Endometrium (tissue), 2 donors: ENCODE measurements around the gene GBGT1.

Experiments
- FAIRE-seq: peaks from 2 replicates; lab custom pipeline; 2012; peaks lifted over from hg19 to GRCh38; lab: Jason Lieb, UNC
- donor health status: control.
- donor health status: control.

Gene GBGT1

DNA sequence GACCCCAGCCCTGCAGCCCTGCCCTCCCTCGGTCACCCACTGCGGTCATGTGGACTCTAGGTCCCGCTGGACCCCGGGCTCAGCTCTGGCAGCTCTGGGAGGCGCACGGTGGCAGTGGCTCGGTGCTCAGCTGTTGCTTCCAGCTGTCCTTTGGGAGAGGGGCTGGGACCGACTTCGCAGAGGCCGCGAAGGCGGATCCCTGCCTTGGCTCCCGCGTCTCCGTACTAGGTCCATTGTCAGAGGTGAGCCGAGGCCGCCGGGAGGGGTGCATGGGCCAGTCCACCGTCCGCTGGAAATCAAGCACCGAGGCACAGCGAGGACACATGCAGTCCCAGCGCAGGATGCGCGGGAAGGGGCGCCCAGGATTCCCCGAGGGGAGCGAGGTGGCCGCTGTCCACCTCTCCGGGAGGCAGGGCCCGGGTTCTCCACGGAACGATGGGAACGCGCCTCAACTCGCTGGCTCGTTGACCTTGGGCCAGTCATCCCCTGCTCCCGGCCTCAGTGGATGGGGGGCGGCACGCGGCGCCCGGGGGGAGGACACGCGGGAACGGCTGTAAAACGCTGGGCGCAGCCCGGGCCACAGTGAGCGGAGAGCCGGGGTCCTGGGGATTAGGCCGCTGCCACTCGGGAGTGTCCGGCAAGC lies 732 bp downstream of the GBGT1 start:
- FAIRE-seq = no peak

DNA sequence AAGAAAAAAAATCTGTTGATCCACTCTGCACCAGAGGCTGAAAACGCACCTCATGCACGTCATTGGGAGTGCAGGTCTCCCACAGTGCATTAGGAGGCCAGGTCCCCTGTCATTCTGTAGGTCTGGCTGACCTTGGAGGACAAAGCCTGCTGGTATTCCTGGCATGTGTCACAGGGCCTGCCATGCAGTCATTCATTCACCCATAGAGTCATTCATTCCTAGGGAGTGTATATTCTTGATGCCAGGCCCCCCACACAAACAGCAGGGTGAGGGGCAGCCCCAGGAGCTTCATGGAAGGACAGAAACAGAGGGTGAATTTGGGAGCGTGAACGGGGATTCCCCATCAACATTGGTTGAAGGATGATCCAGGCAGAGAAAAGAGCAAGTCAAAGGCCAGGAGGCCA lies 2.2 kb downstream of the GBGT1 start:
- FAIRE-seq = no peak

DNA sequence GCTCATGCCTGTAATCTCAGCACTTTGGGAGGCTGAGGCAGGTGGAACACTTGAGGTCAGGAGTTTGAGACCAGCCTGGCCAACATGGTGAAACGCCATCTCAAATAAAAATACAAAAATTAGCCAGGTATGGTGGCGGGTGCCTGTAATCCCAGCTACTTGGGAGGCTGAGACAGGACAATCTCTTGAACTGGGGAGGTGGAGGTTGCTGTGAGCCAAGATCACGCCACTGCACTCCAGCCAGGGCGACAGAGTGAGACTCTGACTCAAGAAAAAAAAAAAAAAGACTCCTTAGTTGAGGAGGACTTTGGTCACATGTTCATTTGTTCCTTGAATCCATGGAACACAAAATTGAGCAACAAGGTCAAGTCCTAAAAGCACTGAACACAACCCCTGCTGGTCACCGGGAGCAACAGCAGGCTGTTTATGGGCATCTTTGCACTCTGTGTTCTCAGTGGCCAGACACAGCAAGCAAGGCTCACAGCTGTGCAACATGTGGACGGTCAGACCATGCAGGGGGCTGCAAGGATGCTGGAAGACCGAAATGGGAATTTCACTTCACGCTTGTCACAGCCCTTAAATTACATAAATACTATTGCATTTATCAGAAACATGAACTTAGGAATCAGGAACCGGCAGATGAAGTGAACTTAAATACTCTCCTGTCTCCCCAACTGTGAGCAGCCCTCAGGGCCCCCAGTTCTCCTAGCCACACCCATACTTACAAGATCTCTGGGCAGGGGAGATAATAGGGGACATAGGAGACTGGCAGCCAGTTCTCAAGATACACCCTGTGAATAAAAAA lies 2.8 kb downstream of the GBGT1 start:
- FAIRE-seq = no peak

DNA sequence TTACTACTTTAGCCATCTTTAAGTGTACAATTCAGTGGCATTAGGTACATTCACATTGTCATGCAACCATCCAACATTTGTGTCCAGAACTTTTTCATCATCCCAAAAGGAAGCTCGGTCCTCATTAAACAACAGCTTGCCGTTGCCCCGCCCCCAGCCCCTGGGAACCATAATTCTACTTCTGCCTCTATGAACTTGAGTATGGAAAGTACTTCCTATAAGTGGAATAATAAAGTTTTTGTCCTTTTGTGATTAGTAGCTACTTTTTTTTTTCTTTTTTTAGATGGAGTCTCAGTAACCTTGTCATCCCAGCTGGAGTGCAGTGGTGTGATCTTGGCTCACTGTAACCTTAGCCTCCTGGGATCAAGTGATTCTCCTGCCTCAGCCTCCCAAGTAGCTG lies 5.0 kb downstream of the GBGT1 start:
- no peak for FAIRE-seq

DNA sequence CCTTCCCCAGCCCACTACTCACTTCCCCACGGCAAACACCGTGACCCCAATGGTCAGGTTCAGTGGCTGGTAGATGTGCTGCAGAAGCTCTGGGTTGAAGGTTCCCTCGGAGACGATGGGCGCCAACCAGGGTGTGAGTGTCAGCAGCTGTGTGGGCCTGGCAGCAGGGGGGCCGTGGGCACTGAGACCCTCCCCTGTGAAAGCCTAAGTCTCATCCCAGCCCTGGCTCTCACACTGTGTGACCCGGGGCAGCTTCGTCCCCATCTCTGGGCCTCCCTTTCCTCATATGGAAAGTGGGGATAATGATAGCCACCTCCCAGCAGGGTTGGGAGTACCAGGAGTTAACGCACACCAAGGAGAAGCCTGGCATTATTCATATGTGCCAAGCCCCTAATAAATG lies 8.6 kb downstream of the GBGT1 start:
- no peak for FAIRE-seq

DNA sequence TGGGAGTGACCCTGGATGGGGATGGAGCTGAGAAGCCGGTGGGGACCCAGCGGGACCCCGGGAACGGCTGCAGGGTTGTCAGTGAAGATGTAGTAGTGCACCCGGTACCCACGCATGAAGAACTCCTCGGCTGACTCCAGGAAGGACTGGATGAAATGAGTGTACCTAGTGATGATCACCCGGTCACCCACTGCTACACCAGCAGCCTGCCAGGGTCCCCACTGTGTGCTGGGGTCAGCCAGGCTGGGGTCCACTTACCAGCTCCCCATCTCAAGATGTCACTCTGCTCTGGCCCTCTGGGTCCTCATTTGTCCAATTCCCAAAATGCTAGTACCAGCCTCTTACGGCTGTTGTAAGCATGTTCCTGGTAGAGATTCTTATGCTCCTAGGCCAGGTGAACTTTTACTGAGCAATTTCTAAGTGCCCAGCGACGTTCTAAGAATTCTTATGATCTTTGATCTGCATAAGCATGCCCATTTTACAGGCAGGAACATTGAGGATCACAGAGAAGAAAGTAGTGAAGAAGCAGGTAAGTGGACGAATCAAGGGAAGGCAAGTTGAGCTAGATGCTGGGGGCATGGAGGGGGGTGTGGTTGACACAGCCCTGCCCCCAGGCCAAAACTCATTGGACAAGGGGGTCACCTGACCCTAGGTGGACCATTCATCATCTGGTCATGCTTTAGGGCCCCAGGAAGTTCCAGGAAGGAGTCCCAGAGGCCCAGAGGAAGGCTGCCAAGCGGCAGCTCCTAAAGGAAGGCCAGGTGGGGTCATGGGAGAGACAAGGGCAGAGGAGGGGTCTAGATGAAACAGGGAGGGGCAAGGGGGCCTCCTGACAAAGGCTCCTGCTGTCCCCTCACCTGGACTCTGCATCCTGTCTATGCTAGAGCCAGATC lies 9.4 kb downstream of the GBGT1 start:
- no peak for FAIRE-seq

DNA sequence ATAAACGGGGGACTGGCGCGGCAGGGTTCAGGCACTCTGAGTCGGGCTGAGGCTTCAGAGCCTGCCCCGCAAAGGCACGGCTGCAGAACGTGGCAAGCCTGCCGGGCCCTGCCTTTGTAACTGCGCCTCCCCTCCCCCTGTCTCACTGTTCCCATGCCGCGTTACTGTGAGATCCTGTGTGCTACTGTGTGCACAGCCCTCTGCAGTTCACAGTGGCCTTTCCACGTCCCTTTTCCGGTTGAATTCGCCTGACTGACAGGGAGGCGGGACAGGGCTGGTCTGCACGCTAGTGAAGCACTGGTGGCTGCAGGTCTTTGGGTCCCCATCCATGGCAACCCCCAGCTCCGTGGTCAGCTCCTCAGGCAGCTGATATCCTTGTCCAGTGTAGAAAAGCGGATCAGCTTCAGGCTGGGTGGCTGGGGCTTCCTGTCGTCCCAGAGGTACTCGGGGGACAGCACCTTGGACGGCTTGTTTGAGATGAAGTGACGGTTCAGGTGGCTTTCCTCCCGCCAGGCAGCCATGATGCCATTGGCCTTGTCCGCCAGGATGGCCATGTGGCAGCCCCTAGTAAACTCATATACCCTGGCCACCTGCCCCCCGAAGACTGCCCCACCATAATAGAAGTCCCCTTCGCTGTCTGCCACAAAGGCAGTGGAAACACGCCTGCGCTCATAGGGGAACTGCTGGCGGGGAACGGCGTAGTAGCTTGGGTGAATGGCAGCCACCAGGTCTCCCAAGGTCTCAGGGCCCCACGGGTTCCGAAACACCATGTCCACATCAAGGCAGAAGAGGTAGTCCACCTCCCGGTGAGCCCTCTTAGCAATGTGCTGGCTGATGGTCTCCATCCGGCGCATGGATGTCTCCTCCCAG lies 10.3 kb downstream of the GBGT1 start:
- no peak for FAIRE-seq

DNA sequence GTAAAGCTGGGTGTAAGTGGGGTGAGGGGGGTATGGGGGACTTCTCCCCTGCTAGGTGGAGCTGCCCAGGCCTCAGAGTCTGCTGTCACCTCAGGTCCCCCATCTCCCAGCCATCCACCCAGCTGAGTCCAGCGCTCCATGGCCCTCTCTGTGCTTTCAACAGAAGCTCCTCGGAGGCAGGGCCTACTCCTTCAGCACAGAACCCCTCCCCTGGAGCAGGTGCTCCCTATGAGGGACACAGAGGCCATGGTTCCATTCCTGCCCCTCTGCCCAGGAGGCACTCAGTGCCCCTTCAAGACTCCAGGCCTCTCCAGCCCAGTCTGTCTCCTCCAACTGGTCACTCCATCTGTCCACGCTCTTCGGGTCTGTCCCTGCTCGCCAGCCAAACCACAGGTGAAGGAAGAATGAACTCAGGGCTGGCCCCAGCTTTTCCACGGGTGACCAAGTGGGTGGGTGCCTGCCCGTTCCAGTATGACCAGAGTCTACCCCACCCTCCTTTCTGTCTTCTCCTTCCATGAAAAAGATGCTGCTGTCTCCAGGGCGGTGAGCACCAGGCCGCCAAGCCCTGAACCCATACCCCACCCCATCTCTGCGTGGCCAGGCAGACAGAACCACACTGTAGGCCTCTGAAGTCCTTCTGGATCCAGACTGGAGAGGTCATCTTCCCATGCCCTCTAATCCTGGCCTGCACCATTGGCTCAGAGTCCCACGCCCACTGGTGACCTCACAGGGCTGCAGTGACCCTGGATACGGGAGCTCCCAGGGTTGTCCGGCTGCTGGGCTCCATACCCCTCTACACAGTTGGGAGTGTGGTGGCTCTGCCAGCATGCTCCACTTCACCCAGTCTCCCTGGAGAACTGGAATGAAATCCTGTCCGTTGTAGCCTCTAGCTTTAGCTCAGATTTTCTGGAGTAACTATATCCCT lies 11.9 kb downstream of the GBGT1 start:
- FAIRE-seq = no peak

DNA sequence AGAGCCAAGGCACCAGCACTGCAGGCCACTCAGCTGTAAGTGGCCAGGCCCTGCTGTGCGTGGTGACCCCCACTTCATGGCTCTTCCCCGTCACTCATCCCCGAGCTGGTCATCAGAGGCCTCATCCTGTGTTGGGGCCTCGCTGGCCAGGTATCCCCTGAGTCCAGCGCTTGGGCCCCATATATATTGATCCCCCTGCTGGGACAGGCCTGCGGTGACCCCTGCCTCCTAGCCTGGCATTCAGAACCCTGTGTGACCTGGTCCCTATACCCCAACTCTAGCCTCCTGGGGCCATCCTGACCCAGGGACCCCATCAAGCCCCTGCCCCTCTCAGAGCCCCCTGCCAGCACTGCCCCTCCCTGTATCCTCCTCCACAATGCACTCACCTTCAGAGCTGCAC lies 12.7 kb downstream of the GBGT1 start:
- no peak for FAIRE-seq

DNA sequence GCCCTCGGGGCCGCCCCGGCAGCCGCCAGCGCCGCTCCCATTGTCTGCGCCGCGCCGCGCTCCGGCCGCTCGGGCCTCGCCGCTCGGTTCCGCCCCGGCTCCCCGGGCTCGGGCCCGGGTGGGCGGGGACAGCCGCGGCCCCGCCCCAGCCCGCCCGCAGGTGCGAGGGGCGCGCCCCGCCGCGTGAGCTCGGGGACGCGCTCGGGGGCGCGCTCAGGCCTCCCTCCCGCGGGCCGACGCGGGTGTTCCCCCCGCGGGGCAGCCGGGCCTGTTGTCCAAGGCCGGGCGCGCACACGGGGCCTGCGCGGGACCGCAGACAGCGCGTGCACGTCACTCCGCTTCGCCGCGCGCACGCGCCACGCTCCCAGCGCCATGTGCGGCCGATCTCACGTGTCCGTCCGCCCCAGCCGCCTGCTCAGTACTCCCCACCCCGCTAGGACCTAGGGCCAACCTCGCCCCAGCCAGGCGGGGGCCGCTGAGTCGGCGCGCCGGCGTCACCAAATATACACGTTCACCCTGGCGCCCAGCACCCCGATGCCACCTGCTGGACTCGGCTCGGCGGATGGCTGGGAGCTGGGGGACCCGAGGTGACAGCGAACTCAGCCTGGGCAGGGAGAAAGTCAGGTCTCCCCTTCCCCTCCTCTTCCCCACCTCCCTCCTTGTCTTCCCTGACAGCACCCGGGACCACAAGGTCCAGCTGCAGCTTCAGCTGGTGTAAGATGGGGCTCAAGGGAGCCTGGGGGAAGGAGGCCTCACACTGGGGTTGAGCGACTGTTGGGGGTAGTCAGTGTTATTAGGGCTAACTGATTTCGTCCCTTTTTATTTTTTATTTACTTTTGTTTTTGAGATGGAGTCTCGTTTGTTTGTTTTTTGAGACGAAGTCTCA lies 14.3 kb downstream of the GBGT1 start:
- no peak for FAIRE-seq

DNA sequence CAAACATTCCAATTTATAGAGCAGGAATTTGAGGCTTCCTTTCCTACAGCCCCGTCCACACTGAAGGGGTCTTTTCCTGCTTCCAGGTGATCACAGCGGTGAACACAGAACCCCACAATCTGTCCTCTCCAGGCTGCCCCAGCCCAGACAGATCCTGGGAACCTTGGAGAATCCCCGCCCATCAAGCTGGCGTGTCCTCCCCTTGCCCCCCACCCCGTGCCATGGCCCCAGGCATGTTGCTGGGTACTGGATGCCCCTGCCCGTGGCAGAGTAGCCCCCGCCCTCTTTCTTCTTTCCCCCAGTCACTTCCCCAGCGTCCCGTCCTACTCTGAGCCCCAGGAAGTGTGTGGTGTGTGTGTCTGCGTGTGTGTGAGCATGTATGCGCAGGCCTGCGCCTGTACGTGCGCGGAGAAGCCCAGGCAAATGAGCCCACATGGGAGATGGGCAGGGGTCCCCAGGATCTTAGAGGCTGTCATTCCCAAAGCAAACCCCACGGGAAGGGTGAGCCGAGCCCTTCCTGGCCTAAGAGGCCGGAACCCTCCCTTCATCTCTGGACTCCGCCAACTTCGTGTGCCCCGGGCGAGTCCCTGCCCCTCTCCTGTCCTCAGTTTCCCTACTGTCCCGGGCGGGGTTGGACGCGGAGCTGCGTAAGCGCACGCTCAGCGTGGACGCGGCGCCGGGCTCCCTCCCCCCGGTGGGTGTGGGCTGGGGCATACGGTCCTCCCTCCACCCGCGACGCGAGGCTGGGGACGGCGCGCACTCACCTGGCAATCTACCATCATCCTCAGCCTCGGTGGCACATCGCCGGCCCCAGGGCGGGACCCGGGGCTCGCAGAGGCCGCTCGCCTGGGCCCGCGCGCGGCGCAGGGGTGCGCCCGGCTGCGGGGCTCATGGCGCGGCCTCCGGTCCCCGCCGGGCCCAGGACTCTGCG lies 15.2 kb downstream of the GBGT1 start:
- FAIRE-seq = no peak

DNA sequence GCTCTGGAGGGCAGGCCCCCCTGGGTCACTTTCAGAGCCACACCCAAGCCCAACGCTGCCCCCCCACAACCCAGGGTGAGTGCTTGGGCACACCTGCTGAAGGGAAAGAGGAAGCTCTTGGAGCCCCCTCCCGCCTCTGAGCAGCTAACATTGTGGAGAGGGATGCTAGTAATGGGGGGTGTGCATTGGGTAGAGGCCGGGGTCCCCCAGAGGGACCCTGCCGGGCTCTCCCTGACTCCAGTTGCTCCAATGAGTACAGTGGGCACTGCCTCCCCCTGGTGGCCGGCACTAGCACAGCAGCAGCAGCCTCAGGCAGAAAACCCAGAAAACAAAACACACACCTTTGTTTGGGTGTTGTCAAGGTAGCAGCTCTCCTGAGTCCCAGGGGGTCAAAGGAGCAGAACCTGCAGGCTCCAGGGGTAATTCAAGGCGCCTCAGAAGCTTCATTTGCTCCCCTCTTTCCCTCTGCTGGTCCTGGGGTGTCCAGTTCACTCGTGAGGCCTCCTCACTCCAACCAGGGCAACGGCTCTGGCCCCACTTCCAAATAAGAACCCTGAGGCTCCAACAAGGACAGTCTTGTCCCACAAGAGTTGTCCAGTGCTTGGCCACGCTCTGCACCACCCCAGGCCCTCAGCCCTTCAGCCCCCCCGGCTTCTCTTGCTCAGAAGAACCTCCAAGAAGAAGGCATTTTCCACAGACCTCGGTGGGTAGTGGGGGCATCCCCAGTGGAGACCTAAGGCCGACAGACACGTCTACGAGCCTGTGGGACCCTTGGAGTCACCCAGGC lies 16.1 kb downstream of the GBGT1 start:
- no peak for FAIRE-seq

DNA sequence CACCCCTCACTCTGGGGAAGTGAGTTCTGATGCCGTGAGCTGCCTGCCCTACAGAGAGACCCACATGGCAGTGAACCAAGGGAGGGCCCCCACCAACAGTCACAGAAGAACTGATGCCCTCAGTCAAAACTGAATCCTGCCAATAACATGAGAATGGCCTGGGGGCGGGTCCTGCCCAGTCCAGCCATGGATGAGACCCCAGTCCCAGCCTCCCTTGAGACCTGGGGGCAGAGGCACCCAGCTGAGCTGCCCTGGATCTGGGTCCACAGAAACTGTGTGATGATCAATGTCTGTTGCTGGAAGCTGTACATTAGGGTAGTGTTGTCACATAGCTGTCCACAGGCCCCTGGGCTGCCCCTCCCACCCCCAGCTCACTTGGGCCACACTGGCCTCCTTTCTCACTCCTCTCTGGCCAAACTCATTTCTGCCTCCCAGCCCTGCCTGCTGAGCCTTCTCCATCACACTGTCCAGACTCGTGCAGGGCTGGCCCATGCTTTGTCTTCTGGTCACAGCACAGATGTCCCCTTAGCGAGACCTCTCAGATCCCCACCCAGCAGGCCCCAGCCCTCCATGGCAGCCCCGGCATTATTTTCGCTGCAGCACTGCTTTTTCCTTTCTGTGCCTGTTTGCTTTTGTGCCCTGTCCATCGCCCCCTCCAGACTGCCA lies 16.8 kb downstream of the GBGT1 start:
- FAIRE-seq = no peak

DNA sequence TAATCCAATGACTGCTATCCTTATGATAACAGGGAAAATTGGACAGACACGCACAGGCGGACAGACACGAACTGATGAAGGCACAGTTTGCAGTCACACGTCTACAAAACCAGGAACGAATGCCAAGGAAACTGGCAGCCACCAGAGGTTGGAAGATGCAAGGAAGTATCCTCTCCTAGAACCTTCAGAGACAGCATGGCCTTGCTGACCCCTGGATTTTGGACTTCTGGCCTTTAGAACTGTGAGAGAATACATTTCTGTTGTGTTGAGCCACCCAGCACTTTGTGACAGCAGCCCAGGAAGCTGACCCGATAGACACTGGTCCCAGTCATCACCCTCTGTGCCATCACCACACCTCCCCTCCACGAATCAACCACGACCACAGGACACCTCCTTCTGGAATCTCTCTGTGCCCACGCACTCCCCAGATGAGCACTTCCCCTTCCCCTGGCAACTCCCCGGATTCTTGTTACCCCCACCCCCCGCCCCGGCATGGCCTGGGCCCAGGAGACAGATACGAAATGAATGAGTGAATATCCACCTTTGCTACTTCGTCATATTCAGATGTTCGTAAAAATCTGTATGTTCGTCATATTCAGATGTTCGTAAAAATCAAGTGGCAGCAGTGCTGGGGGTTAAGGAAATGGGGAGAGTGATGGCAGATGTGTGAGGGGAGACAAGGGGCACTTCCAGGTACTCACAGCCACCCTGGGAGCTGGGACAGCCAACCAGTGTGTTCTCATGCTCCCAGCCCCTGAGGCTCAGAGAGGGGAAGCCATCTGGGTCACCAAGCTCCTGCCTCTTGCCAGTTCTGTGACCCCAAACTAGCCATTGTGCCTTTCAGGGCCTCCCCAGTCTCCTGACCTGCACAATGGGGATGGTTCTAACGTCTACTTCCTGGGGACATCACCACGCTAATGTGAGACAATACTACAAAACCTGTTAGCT lies 18.5 kb downstream of the GBGT1 start:
- no peak for FAIRE-seq

DNA sequence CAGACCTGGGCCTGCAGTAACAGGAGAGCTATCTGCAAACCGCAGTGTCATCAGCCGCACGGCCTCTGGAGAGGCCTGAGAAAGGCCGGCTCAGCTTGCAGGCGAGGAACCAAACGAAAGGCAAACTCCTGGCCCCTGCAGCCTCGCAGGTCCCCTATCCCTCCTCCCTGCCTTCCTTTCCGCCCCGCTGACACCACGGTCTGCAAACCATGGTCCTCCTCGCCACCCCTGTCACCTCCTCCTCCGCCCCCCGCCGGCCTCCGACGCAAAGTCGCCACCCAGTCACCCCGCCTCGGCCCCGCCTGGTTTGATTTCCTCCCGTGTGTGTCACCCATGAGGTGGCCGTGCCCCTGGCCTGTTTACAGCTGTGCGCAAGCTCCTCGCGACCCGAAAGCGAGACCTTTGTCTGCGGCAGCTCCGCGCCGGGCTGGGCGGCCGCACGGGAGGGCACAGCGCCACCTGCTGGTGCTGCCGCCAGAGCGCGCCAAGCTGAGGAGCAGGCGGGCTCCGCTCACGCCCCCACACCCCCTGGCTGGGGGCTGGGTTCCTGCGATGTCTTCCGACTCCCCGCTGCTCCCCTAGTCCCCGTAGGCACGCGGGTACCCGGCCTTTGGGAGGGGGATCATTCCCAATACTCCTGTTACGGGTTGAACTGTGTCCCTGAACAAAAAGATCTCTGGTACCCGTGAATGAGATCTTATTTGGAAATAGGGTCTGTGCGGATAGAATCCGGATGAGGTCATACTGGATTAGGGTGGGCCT lies 19.4 kb downstream of the GBGT1 start:
- FAIRE-seq = no peak
